Fibroblast of lung (primary cell): ENCODE measurements around the gene GRIK2. TPM values are rescaled to one million over a fixed set of nuclear protein-coding genes. Genes with fewer than 3 reads are reported as not detected.

Source experiments
- DNase-seq, 2 donors: peaks; one replicate each; pipeline versions ENCODE4 v3.0.0 to v3.0.0-alpha.2; 2010; ENCODE audit warnings: low read depth in 2 of 2
- H2AFZ ChIP-seq: 2 replicates; pipeline ENCODE4 v1.5.1; 2012; ENCODE audit warnings: low read length, control low read depth, inconsistent platforms
- H3K27ac ChIP-seq: 2 replicates; pipeline ENCODE4 v1.5.1; 2011; ENCODE audit warnings: low read length, control low read depth; ENCODE audit not compliant: insufficient read depth
- H3K27me3 ChIP-seq: 2 replicates; pipeline ENCODE4 v1.5.1; 2011; ENCODE audit warnings: mild to moderate bottlenecking, low read length; ENCODE audit not compliant: control insufficient read depth, insufficient read depth
- H3K36me3 ChIP-seq: 2 replicates; pipeline ENCODE4 v1.5.1; 2011; ENCODE audit warnings: low read length; ENCODE audit not compliant: control insufficient read depth, insufficient read depth
- H3K4me1 ChIP-seq: 2 replicates; pipeline ENCODE4 v1.5.1; 2011; ENCODE audit warnings: low read length; ENCODE audit not compliant: control insufficient read depth, insufficient read depth; ENCODE audit errors: extremely low read depth
- H3K4me2 ChIP-seq: 2 replicates; pipeline ENCODE4 v1.5.1; 2011; ENCODE audit warnings: low read length, control low read depth; ENCODE audit not compliant: insufficient read depth; ENCODE audit errors: extremely low read depth
- H3K4me3 ChIP-seq, 4 experiments: fragments of 200-600 bp in 1 of 4; sonication (generic) in 1 of 4; replicated peaks in 1 of 4; 2 replicates each; pipeline ENCODE4 v1.5.1; 2011 to 2016; ENCODE audit warnings: low read length in 4 of 4, low read depth in 3 of 4, mild to moderate bottlenecking in 3 of 4, control low read depth in 2 of 4, inconsistent platforms in 1 of 4, mixed read lengths in 1 of 4; ENCODE audit not compliant: insufficient read depth in 1 of 4; ENCODE audit errors: control extremely low read depth in 1 of 4
- H3K79me2 ChIP-seq: 2 replicates; pipeline ENCODE4 v1.5.1; 2012; ENCODE audit warnings: mild to moderate bottlenecking, low read length, inconsistent platforms; ENCODE audit not compliant: control insufficient read depth, insufficient read depth
- H3K9ac ChIP-seq: 2 replicates; pipeline ENCODE4 v1.5.1; 2011; ENCODE audit warnings: mild to moderate bottlenecking, low read length, control low read depth; ENCODE audit not compliant: insufficient read depth
- H3K9me3 ChIP-seq: 2 replicates; pipeline ENCODE4 v1.5.1; 2012; ENCODE audit warnings: low read depth, low read length; ENCODE audit not compliant: control insufficient read depth, insufficient read depth
- H4K20me1 ChIP-seq: 2 replicates; pipeline ENCODE4 v1.5.1; 2011; ENCODE audit warnings: low read length; ENCODE audit not compliant: control insufficient read depth, insufficient read depth; ENCODE audit errors: extremely low read depth
- CTCF ChIP-seq, 2 donors: IDR thresholded peaks in 1 of 2; conservative IDR thresholded peaks in 1 of 2; 1 replicate in 1 of 2; 2 replicates in 1 of 2; pipeline ENCODE4 v1.5.1; 2011 to 2012; ENCODE audit warnings: low read length in 2 of 2, control low read depth in 1 of 2, inconsistent platforms in 1 of 2, low read depth in 1 of 2, mild to moderate bottlenecking in 1 of 2
- EZH2 ChIP-seq: IDR thresholded peaks from 2 replicates; pipeline ENCODE4 v1.5.1; 2012; ENCODE audit warnings: low read length, control low read depth, mild to moderate bottlenecking; ENCODE audit errors: missing control alignments
- polyA plus RNA-seq, 2 donors: library from polyadenylated mRNA; depleted of rRNA in 1 of 2; stranded (reverse) in 1 of 2; unstranded in 1 of 2; fragments of >200 nt; gene quantifications; 2 replicates each; pipeline ENCODE4 v1.2.1, GENCODE V29; 2011 to 2012; ENCODE audit warnings: missing spikeins in 1 of 2
- total RNA-seq: library from RNA; depleted of rRNA; stranded (reverse); fragments of >200 nt; gene quantifications from 2 replicates; pipeline ENCODE4 v1.2.1, GENCODE V29; 2014

GRIK2 gene
- total and polyA plus RNA-seq, 2 donors (not counting 1 experiment from before 2014, with no cell fraction given): 0.33 to 0.40 TPM

DNA sequence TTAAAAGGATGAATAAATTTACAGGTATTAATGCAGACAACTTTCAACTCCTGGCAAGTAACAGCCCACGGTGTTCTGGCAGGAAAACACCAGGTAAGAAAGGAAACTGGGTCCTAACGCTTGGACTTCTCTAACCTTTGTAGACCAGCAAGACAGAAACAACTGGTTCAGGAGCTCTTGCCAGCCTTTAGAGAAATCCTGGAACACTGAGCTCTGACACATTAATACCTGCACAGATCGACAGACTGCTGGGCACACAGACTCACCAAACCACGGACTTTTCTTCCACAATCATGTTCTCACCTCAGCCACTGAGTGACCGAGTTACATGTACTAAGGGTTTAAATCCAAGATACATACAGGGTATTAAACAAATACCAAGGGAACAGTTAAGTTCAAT, 36.3 kb downstream of the GRIK2 start:
- H3K27ac ChIP-seq: no peak overlapping the region
- no peak overlapping the region for H3K9ac ChIP-seq
- H3K4me2 ChIP-seq: no peak overlapping the region
- H3K27me3 ChIP-seq: no peaks in the 10 kb centered on the region
- no peaks in the 10 kb centered on the region for H3K9me3 ChIP-seq
- H3K79me2 ChIP-seq: no peaks in the 10 kb centered on the region
- no peaks in the 10 kb centered on the region for H3K4me1 ChIP-seq
- TF ChIP-seq EZH2 (no peak), CTCF (conservative IDR thresholded peaks at IDR 0.05 in 1 of 2, IDR thresholded peaks at IDR 0.05 in 1 of 2; ENCODE audit: low read depth in 1 of 2, low read length in 2 of 2) (no peak)
- no peak overlapping the region for H2AFZ ChIP-seq
- no peak for DNase-seq
- H3K4me3 ChIP-seq: no peak overlapping the region
- no peaks in the 10 kb centered on the region for H3K36me3 ChIP-seq
- H4K20me1 ChIP-seq: no peaks in the 10 kb centered on the region

GRCh38 chr6:101433141-101433540, 39.6 kb downstream of the GRIK2 start:
- DNase-seq: no peak
- H3K79me2 ChIP-seq: no peaks in the 10 kb centered on the region
- no peak overlapping the region for H3K4me3 ChIP-seq
- no peaks in the 10 kb centered on the region for H4K20me1 ChIP-seq
- H2AFZ ChIP-seq: no peak overlapping the region
- H3K4me2 ChIP-seq: no peak overlapping the region
- H3K36me3 ChIP-seq: no peaks in the 10 kb centered on the region
- no peak overlapping the region for H3K27ac ChIP-seq
- H3K27me3 ChIP-seq: no peaks in the 10 kb centered on the region
- H3K4me1 ChIP-seq: no peaks in the 10 kb centered on the region
- TF ChIP-seq CTCF (conservative IDR thresholded peaks at IDR 0.05 in 1 of 2, IDR thresholded peaks at IDR 0.05 in 1 of 2; ENCODE audit: low read depth in 1 of 2, low read length in 2 of 2) (no peak), EZH2 (no peak)
- H3K9ac ChIP-seq: no peak overlapping the region
- no peaks in the 10 kb centered on the region for H3K9me3 ChIP-seq

- Histone ChIP-seq H4K20me1 (no peaks in the 10 kb centered on the region), H3K27me3 (no peaks in the 10 kb centered on the region), H3K4me1 (no peaks in the 10 kb centered on the region), H2AFZ (no peak overlapping the region), H3K36me3 (no peaks in the 10 kb centered on the region), H3K9ac (no peak overlapping the region), H3K4me3 (no peak overlapping the region), H3K27ac (no peak overlapping the region), H3K4me2 (no peak overlapping the region), H3K9me3 (no peaks in the 10 kb centered on the region), H3K79me2 (no peaks in the 10 kb centered on the region)
- TF ChIP-seq CTCF (conservative IDR thresholded peaks at IDR 0.05 in 1 of 2, IDR thresholded peaks at IDR 0.05 in 1 of 2; ENCODE audit: low read depth in 1 of 2, low read length in 2 of 2) (no peak), EZH2 (no peak)
- no peak for DNase-seq
These were observed 41.1 kb downstream of the GRIK2 start for GRCh38 chr6:101434601-101435000.
